PC-9 (cell line): ENCODE results near the gene KRTAP3-1.

Experiments used
- CTCF ChIP-seq: fragments of 200-600 bp; sonication (generic); conservative IDR thresholded peaks from 2 replicates; pipeline ENCODE4 v1.6.1; 2017; ENCODE audit warnings: mixed run types, antibody characterized with exemption, mild to moderate bottlenecking, moderate library complexity
- EZH2 ChIP-seq: fragments of 200-600 bp; sonication (generic); IDR thresholded peaks from 2 replicates; pipeline ENCODE4 v1.8.0; 2017; ENCODE audit warnings: antibody characterized with exemption, low read depth

GRCh38 chr17:41012326-41013120 is 3.6 kb upstream of the KRTAP3-1 start:
- no peak for TF ChIP-seq CTCF
- TF ChIP-seq EZH2, result no peak
